HL-60 (cell line): ENCODE results near the gene CACTIN.

ENCODE experiments used
- CTCF ChIP-seq: IDR thresholded peaks from one replicate; pipeline ENCODE4 v1.5.1; 2011; ENCODE audit warnings: low read length, control low read depth, inconsistent platforms; ENCODE audit not compliant: insufficient read depth
- POLR2AphosphoS5 ChIP-seq: IDR thresholded peaks from 2 replicates; pipeline ENCODE4 v1.6.1; 2012; ENCODE audit warnings: low read depth
- REST ChIP-seq: IDR thresholded peaks from 2 replicates; pipeline ENCODE4 v1.6.1; 2012; ENCODE audit warnings: low read depth; ENCODE audit not compliant: insufficient replicate concordance

DNA sequence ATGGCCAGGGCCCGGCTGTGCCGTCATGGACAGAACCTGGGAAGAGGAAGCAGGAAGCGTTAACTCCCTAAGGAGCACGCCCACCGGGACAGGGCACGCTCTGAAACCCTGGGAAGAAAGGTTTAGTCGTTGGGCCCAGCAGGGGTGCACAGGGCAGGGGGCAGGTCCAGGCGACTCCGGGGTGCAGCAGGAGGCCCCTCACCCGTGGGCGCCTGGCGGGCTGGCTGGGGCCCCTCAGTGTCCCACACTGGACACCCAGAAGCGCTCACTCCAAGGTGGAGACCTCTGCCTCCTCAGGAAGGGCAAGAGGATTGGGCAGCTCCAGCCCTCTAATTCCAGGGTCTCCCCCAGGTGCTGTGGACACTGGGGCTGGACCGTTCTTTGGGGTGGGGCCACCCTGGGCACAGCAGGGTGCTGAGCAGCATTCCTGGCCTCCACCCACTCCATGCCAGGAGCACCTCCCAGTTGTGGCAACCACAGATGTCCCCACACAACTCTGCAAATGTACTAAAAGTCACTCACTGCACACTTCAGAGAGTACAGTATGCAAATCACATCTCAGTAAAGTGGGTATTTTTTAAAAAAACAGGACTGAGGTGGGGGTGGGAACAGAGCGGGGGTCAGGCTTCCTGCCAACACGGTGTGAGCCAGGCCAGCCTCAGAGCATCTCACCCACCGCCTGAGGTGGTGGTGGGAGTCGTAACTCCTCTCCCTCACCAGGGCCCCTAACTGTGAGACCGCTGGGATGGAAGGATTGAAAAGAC lies 38.5 kb upstream of the CACTIN start:
- TF ChIP-seq CTCF (no peak), REST (no peak), POLR2AphosphoS5 (no peak)
